ENCODE data around the gene THOC7.

GRCh38 chr3:63857311-63857710 is 6.3 kb downstream of the THOC7 start:
- TF ChIP-seq ZNF274 (IDR thresholded peaks at IDR 0.05; ENCODE audit: low read depth, low read length) (no peak), YY1 (IDR thresholded peaks at IDR 0.05; ENCODE audit: insufficient read depth, insufficient read length) (no peak)

Measured in NT2/D1 (cell line).